IPS-15b (cell line): Measurements from ENCODE around the gene PLEKHJ1.

Experiments
- H3K27me3 ChIP-seq: one replicate; pipeline ENCODE4 v1.6.1; 2013; ENCODE audit warnings: low read length; ENCODE audit not compliant: control insufficient read depth, insufficient read depth
- H3K36me3 ChIP-seq: one replicate; pipeline ENCODE4 v1.6.1; 2013; ENCODE audit warnings: low read length; ENCODE audit not compliant: control insufficient read depth, insufficient read depth
- H3K4me1 ChIP-seq: one replicate; pipeline ENCODE4 v1.6.1; 2013; ENCODE audit warnings: mild to moderate bottlenecking, low read length; ENCODE audit not compliant: control insufficient read depth, insufficient read depth
- H3K4me3 ChIP-seq: one replicate; pipeline ENCODE4 v1.5.1; 2013; ENCODE audit warnings: low read depth, low read length
- H3K9ac ChIP-seq: one replicate; pipeline ENCODE4 v1.6.1; 2013; ENCODE audit warnings: low read depth, mild to moderate bottlenecking, low read length
- H3K9me3 ChIP-seq: one replicate; pipeline ENCODE4 v1.6.1; 2013; ENCODE audit warnings: mild to moderate bottlenecking, low read length; ENCODE audit not compliant: control insufficient read depth, insufficient read depth

Gene PLEKHJ1

DNA sequence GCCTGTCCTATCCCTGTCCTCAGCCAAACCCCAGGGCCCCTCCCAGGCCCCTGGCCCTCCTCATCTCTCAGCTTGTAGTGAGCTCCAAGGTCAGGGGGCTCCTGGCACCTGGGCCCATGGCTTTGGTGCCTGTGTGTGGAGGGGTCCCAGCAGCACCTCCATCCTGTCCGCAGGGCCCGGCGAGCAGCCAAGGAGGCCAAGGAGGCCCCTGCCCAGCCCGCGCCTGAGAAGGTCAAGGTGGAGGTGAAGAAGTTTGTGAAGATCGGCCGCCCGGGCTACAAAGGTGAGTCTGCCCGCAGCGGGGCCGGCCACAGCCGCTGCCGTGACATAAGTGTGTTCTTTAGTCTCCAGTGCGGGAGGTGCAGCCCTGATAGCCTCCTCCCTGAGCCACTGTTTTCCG, 9.1 kb upstream of the PLEKHJ1 start:
- H3K9ac ChIP-seq, result no peak overlapping the region
- peaks cover 59% of the 10 kb centered on the region for H3K36me3 ChIP-seq
- H3K9me3 ChIP-seq, result no peaks in the 10 kb centered on the region
- H3K4me1 ChIP-seq, result peaks cover 6% of the 10 kb centered on the region
- no peaks in the 10 kb centered on the region for H3K27me3 ChIP-seq
- no peak overlapping the region for H3K4me3 ChIP-seq

- no peaks in the 10 kb centered on the region for H3K27me3 ChIP-seq
- H3K4me3 ChIP-seq, result no peak overlapping the region
- no peak overlapping the region for H3K9ac ChIP-seq
- H3K9me3 ChIP-seq, result no peaks in the 10 kb centered on the region
- peaks cover 59% of the 10 kb centered on the region for H3K36me3 ChIP-seq
- H3K4me1 ChIP-seq, result peaks cover 7% of the 10 kb centered on the region
These were observed 8.4 kb upstream of the PLEKHJ1 start for GRCh38 chr19:2244486-2244885.

DNA sequence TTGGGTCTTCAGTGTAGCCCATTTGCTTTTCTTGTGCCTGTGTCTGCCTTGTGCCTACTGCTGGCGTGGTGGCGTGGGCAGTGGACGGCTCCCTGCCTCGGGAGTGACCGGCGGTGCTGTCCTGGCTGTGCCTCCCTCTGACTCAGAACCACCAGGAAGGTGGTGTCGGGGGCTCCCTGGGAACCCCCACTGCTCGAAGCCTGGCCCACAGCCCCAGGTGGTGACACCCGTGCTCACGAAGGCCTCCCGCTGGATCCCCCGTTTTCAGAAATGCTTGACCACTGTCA, 7.9 kb upstream of the PLEKHJ1 start:
- H3K9ac ChIP-seq, result no peak overlapping the region
- no peak overlapping the region for H3K4me3 ChIP-seq
- H3K9me3 ChIP-seq, result no peaks in the 10 kb centered on the region
- H3K27me3 ChIP-seq, result no peaks in the 10 kb centered on the region
- peaks cover 59% of the 10 kb centered on the region for H3K36me3 ChIP-seq
- peaks cover 7% of the 10 kb centered on the region for H3K4me1 ChIP-seq

- no peaks in the 10 kb centered on the region for H3K27me3 ChIP-seq
- H3K9me3 ChIP-seq, result no peaks in the 10 kb centered on the region
- H3K36me3 ChIP-seq, result peaks cover 59% of the 10 kb centered on the region
- no peak overlapping the region for H3K9ac ChIP-seq
- peaks cover 7% of the 10 kb centered on the region for H3K4me1 ChIP-seq
- H3K4me3 ChIP-seq, result no peak overlapping the region
These were observed 7.4 kb upstream of the PLEKHJ1 start for GRCh38 chr19:2243274-2244124.

DNA sequence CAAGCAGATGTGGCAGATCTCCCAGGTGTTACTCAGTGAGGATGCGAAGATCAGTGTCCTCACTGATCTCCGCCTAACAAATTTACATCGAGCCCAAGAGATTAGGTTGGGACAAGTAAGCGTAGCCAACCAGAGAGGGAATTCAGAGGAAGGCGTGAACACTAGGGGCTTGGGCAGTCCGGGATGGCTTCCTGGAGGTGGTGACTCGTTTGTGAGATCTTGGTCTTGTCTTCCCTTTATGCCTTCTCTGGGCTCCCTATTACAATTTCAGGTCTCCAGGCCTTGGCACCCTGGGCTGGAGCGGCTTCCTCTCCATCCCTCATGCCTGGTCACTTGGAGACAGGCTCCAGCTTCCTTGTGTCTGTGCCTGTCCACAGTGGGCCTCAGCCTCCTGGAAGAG, 6.7 kb upstream of the PLEKHJ1 start:
- H3K4me1 ChIP-seq, result peaks cover 9% of the 10 kb centered on the region
- no peak overlapping the region for H3K4me3 ChIP-seq
- peaks cover 59% of the 10 kb centered on the region for H3K36me3 ChIP-seq
- no peaks in the 10 kb centered on the region for H3K9me3 ChIP-seq
- no peaks in the 10 kb centered on the region for H3K27me3 ChIP-seq
- H3K9ac ChIP-seq, result peak overlapping the region; percentile 1

DNA sequence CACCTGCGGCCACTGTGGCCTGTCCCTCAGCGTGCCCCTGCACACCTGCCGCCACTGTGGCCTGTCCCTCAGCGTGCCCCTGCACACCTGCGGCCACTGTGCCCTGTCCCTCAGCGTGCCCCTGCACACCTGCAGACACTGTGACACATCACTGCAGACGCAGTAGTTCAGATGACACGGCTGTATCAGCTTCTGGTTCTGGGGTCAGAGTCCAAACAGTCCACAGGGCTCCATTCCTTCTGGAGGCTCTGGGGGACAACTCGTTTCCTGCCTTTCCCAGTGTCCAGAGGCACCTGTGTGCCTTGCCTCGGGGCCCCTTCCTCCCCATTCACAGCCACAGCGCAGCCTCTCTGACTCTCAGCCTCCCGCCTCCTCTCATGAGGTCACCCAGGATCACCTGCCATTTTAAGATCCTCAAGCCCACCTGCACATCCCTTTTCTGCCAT, 6.0 kb upstream of the PLEKHJ1 start:
- no peaks in the 10 kb centered on the region for H3K9me3 ChIP-seq
- peak overlapping the region; percentile 1 for H3K9ac ChIP-seq
- peaks cover 54% of the 10 kb centered on the region for H3K36me3 ChIP-seq
- peaks cover 13% of the 10 kb centered on the region for H3K4me1 ChIP-seq
- no peak overlapping the region for H3K4me3 ChIP-seq
- no peaks in the 10 kb centered on the region for H3K27me3 ChIP-seq

DNA sequence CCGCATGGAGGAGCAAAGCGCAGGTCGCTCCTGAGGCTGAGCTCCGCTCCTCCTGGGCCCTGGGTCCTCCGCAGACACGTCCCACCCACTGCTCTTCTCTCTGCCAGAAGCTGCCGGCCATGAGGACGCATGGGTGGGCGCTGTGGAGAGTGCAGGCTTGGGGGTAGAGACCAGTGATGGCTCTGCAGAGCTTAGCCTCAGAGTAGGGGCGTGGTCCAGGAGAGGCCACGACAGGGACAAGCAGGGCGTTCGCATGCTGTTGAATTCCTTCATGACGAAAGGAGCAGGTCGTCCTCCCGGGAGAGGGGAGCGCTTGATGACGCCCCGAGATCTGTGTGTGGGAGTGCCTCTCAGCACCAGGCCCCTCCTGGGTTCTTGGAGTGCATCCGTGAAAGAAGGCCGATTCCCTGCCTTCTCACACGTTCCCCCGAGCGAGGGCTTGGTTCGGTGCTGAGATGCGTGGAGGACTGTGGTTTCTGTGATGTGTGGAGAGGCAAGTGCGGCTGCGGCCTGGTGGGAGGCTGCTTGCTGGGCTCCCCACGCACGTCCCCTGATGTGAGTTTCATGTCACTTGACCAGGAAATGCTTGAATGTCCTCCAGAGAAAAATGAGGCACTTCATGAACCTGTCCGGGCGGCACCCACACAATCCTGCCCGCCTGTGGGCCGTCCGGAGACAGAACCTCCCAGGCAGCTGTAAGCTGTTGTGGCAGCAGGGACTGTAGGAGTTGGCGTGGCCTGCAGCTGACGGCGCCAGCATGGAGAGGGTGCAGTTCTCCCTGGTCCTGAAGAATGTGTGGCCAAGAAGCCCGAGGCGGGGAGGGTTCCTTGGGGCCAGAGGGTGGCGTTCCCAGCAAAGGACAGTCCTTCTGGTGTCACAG, 5.0 kb upstream of the PLEKHJ1 start:
- peak overlapping the region; percentile 41 for H3K9ac ChIP-seq
- no peaks in the 10 kb centered on the region for H3K9me3 ChIP-seq
- peaks cover 44% of the 10 kb centered on the region for H3K36me3 ChIP-seq
- H3K4me3 ChIP-seq, result peak overlapping the region; percentile 20
- peaks cover 13% of the 10 kb centered on the region for H3K4me1 ChIP-seq
- H3K27me3 ChIP-seq, result no peaks in the 10 kb centered on the region

DNA sequence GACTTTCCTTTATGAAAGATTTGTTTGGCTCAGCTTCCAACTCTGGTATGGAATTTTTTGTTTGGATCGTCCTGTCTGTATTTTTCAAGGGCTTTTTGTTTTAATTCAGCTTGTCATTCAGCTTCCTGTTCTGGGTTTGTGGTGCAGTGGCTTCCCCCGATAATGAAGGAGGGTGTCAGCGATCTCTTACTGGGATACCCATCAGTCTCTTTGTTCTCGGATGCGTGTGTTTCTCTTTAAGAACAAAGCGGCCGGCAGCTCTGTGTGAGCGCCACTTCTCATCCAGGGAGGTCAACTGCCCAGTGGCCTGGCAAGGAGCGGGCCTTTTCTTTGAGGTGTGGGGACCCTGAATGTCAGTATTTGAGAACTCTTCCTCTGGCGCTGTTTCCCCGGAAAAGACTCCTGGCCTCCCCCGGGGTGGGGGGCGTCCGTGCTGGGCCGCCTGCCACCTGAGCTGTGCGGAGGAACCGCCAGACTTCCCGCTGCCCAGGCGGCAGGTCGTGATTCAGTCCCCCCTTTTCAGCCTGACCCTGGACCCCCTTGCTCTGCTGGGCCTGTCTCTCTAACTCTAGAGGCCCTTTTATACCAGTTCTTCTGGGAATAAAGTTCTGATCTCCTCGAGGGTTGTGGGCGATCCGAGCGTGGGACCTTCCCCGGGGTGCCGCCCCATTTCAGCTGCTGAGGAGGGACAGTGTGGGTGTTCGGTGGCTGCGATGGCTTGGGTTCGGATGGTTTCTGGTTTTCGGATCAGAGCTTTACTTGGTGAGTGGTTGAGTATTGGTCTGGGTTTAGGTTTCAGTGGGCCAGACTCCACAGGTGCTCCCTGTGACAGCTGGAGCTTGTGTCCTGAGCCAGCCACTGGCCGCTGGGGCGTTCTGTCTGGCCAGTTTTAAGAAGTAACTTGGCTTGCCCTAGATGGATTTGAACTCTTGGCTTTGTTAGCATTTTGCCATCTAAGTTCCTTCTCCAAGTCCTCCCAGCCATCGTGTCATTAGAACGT, 3.9 kb upstream of the PLEKHJ1 start:
- H3K36me3 ChIP-seq, result peaks cover 34% of the 10 kb centered on the region
- H3K27me3 ChIP-seq, result no peaks in the 10 kb centered on the region
- no peaks in the 10 kb centered on the region for H3K9me3 ChIP-seq
- H3K9ac ChIP-seq, result peak overlapping the region; percentile 41
- peak overlapping the region; percentile 20 for H3K4me3 ChIP-seq
- H3K4me1 ChIP-seq, result peaks cover 13% of the 10 kb centered on the region

GRCh38 chr19:2239173-2239572, 3.0 kb upstream of the PLEKHJ1 start:
- H3K9me3 ChIP-seq, result no peaks in the 10 kb centered on the region
- no peak overlapping the region for H3K9ac ChIP-seq
- H3K4me1 ChIP-seq, result peaks cover 13% of the 10 kb centered on the region
- H3K36me3 ChIP-seq, result peaks cover 27% of the 10 kb centered on the region
- peak overlapping the region; percentile 20 for H3K4me3 ChIP-seq
- H3K27me3 ChIP-seq, result no peaks in the 10 kb centered on the region

GRCh38 chr19:2237869-2238153, 1.7 kb upstream of the PLEKHJ1 start:
- Histone ChIP-seq H3K9ac (no peak overlapping the region), H3K36me3 (peaks cover 27% of the 10 kb centered on the region), H3K4me1 (peaks cover 13% of the 10 kb centered on the region), H3K9me3 (no peaks in the 10 kb centered on the region), H3K27me3 (no peaks in the 10 kb centered on the region), H3K4me3 (peak overlapping the region; percentile 84)
